Nephron (organoid): ENCODE measurements around the gene ETFBKMT.

Experiments used
- H3K27ac Mint-ChIP-seq, 3 experiments: 2 replicates each; pipeline ENCODE4 v1.8.0; 2020; ENCODE audit warnings: mixed read lengths in 3 of 3, mild to moderate bottlenecking in 2 of 3, moderate library complexity in 1 of 3
- H3K27me3 Mint-ChIP-seq: 2 replicates; pipeline ENCODE4 v1.8.0; 2021; ENCODE audit warnings: low read depth, mild to moderate bottlenecking, moderate library complexity, mixed read lengths
- H3K36me3 Mint-ChIP-seq: 2 replicates; pipeline ENCODE4 v1.8.0; 2020; ENCODE audit warnings: low read depth, mixed read lengths
- H3K4me1 Mint-ChIP-seq: 2 replicates; pipeline ENCODE4 v1.8.0; 2020; ENCODE audit warnings: mixed read lengths
- H3K4me3 Mint-ChIP-seq, 3 experiments: 2 replicates each; pipeline ENCODE4 v1.8.0; 2020; ENCODE audit warnings: mild to moderate bottlenecking in 3 of 3, mixed read lengths in 3 of 3, moderate library complexity in 2 of 3
- H3K9me3 Mint-ChIP-seq: 2 replicates; pipeline ENCODE4 v1.8.0; 2020; ENCODE audit warnings: mixed read lengths
- TF ChIP-seq, protein P1 (sequence below), 3 experiments: fragments of 200-600 bp; sonication (generic); IDR thresholded peaks; one replicate each; pipeline ENCODE4 v1.5.0; 2021; ENCODE audit warnings: antibody characterized with exemption in 3 of 3; ENCODE audit not compliant: unreplicated experiment in 3 of 3

Gene ETFBKMT

DNA sequence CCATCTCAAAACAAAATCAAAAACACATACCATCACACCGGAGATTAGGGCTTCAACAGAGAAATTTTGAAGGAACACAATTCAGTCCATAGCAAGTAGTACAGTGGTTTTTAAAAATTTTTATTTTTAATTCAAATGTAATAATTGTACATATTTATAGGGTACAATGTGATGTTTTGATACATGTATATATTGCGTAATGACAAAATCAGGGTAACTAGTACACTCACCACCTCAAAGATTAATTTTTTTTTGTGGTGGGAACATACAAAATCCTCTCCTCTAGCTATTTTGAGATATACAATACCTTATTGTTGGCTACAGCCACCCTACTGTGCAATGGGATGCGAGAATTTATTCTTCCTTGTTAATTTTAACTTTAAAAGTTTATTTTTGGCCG lies 26.0 kb upstream of the ETFBKMT start:
- H3K27me3 Mint-ChIP-seq: peaks cover 6% of the 10 kb centered on the region
- H3K9me3 Mint-ChIP-seq: no peaks in the 10 kb centered on the region

DNA sequence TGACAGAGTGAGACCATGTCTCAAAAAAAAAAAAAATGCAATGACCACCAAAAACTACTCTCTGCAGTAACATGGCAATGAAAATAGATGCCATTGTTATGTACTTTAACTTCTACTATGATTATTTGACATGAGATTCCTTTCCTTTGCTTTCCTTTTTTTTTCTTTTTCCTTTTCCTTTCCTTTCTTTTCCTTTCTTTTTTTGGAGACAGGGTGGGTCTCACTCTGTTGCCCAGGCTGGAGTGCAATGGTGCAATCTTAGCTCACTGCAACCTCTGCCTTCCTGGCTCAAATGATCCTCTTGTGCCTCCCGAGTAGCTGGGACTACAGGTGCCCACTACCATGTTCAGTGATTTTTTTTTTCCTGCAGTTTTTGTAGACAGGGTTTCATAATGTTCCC lies 24.9 kb upstream of the ETFBKMT start:
- peaks cover 22% of the 10 kb centered on the region for H3K4me1 Mint-ChIP-seq
- TF ChIP-seq, protein P1, sequence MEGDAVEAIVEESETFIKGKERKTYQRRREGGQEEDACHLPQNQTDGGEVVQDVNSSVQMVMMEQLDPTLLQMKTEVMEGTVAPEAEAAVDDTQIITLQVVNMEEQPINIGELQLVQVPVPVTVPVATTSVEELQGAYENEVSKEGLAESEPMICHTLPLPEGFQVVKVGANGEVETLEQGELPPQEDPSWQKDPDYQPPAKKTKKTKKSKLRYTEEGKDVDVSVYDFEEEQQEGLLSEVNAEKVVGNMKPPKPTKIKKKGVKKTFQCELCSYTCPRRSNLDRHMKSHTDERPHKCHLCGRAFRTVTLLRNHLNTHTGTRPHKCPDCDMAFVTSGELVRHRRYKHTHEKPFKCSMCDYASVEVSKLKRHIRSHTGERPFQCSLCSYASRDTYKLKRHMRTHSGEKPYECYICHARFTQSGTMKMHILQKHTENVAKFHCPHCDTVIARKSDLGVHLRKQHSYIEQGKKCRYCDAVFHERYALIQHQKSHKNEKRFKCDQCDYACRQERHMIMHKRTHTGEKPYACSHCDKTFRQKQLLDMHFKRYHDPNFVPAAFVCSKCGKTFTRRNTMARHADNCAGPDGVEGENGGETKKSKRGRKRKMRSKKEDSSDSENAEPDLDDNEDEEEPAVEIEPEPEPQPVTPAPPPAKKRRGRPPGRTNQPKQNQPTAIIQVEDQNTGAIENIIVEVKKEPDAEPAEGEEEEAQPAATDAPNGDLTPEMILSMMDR (IDR thresholded peaks at IDR 0.05; ENCODE audit: unreplicated experiment in 3 of 3): no peak
- peaks cover 6% of the 10 kb centered on the region for H3K27me3 Mint-ChIP-seq
- H3K36me3 Mint-ChIP-seq: no peaks in the 10 kb centered on the region
- H3K9me3 Mint-ChIP-seq: no peaks in the 10 kb centered on the region
- H3K4me3 Mint-ChIP-seq: no peak overlapping the region
- H3K27ac Mint-ChIP-seq: no peak overlapping the region

More for the DNA sequence above, 26.0 kb upstream of the ETFBKMT start:
- Mint-ChIP-seq H3K4me1 (peaks cover 28% of the 10 kb centered on the region), H3K36me3 (no peaks in the 10 kb centered on the region), H3K4me3 (no peak overlapping the region), H3K27ac (no peak overlapping the region)
- TF ChIP-seq, protein P1 (IDR thresholded peaks at IDR 0.05; ENCODE audit: unreplicated experiment in 3 of 3): no peak

DNA sequence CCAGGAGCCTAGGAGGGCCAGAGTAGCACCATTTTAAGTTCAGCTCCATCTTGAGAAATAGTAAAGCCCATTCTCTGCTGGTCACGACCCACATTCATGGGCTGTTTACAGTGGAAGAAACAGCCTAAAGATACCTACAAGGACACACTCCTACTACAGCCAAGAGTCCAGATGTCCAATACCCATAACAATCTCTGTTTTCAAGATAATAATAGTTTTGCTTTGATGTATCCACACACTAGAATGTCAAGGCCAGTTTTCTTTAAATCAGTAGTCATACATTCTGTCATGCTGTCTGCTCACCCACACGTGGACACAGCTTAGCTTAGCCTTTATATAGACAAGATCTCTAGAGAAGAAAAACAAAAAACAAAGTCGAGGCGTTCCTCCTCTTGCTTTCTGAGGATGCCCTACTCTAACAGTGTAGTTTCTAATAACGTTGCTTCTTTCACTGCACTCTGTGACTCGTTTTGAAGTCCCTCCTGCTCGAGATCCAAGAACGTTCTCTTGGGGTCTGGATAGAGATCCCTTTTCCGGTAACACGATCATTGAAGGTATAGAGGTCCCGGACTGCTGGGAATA lies 17.9 kb upstream of the ETFBKMT start:
- no peaks in the 10 kb centered on the region for H3K36me3 Mint-ChIP-seq
- H3K27ac Mint-ChIP-seq: peak overlapping the region in 2 of 3 experiments; percentile 63 to 75
- no peak overlapping the region for H3K4me3 Mint-ChIP-seq
- peaks cover 18% of the 10 kb centered on the region for H3K4me1 Mint-ChIP-seq
- TF ChIP-seq, protein P1 (IDR thresholded peaks at IDR 0.05; ENCODE audit: unreplicated experiment in 3 of 3): no peak
- no peaks in the 10 kb centered on the region for H3K9me3 Mint-ChIP-seq
- no peaks in the 10 kb centered on the region for H3K27me3 Mint-ChIP-seq

DNA sequence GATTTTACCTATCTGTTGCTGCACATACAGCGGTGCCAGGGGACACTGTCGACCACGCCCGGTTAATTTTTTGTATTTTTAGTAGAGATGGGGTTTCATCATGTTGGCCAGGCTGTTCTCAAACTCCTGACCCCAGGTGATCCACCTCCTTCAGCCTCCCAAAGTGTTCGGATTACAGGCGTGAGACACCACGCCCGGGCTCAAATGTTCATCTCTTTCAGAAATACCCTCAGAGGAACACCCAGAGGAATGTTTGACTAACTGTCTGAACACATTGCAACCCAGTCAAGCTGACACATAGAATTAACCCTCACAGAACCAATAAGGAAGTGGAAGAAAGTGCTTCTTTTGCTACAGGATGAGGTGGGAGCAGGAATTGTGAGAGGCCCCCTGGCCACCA lies 15.0 kb upstream of the ETFBKMT start:
- H3K27me3 Mint-ChIP-seq: no peaks in the 10 kb centered on the region
- H3K4me1 Mint-ChIP-seq: peaks cover 23% of the 10 kb centered on the region
- no peak overlapping the region for H3K27ac Mint-ChIP-seq
- no peak overlapping the region for H3K4me3 Mint-ChIP-seq
- H3K36me3 Mint-ChIP-seq: no peaks in the 10 kb centered on the region
- no peaks in the 10 kb centered on the region for H3K9me3 Mint-ChIP-seq
- TF ChIP-seq, protein P1 (IDR thresholded peaks at IDR 0.05; ENCODE audit: unreplicated experiment in 3 of 3): no peak

DNA sequence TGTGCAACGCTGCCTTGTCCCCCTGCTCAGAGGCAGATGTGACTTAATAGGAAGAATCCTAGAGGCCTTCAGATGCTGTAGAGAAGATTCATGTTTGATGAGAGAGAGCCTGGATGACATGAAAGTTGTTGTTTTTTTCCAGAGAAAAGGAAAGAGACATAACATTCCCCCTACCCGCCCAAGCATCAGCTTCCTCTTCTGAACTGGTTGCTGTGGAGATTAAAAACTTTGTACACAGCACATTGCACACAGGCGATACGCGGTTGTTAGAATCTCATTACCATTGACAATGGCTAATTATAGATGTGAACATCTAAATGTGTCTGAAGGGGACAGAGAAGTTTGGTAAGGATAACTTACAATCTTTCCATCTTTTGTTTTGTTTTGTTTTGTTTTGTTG lies 13.6 kb upstream of the ETFBKMT start:
- Mint-ChIP-seq H3K27me3 (no peaks in the 10 kb centered on the region), H3K9me3 (no peaks in the 10 kb centered on the region), H3K4me1 (peaks cover 23% of the 10 kb centered on the region), H3K27ac (peak overlapping the region; percentile 4 to 59 (median 26)), H3K4me3 (no peak overlapping the region), H3K36me3 (no peaks in the 10 kb centered on the region)
- TF ChIP-seq, protein P1 (IDR thresholded peaks at IDR 0.05; ENCODE audit: unreplicated experiment in 3 of 3): no peak

DNA sequence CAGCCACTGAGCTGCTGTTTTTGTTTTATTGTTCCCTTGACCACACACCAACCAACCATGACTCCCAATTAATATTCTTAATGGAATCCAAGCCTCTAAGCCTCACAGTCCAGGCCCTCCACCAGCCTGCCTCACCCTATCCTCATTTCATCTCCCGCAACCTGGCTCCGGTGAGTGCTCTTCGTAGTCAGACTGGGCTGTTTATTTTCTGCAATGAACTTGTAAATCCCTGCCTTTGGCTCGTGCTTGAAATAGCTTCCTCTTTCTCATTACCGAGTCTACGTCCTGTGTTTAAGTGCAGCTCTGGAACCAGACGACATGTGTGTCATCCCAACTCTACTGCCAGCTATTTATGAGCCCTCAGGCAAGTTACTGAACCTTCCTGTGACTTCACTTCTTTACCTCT lies 12.4 kb upstream of the ETFBKMT start:
- H3K27ac Mint-ChIP-seq: peak overlapping the region in 1 of 3 experiments; percentile 2
- no peak overlapping the region for H3K4me3 Mint-ChIP-seq
- H3K27me3 Mint-ChIP-seq: no peaks in the 10 kb centered on the region
- TF ChIP-seq, protein P1 (IDR thresholded peaks at IDR 0.05; ENCODE audit: unreplicated experiment in 3 of 3): no peak
- peaks cover 15% of the 10 kb centered on the region for H3K4me1 Mint-ChIP-seq
- H3K36me3 Mint-ChIP-seq: no peaks in the 10 kb centered on the region
- no peaks in the 10 kb centered on the region for H3K9me3 Mint-ChIP-seq
